GM23248 (cell line): Measurements from ENCODE around the gene SKOR2. TPM values are rescaled to one million over a fixed set of nuclear protein-coding genes. Genes with fewer than 3 reads are reported as not detected.

Experiments used
- DNase-seq: peaks from one replicate; pipeline ENCODE4 v3.0.0-alpha.2; 2015
- H2AFZ ChIP-seq: fragments of 200-600 bp; sonication (generic); 2 replicates; pipeline ENCODE4 v1.6.1; 2016; ENCODE audit warnings: antibody characterized with exemption
- H3F3A ChIP-seq: fragments of 200-600 bp; sonication (generic); 2 replicates; pipeline ENCODE4 v1.6.1; 2016; ENCODE audit warnings: mild to moderate bottlenecking, antibody characterized with exemption, mixed run types; ENCODE audit not compliant: insufficient read depth
- H3K27ac ChIP-seq: fragments of 200-600 bp; sonication (generic); 2 replicates; pipeline ENCODE4 v1.5.1; 2016; ENCODE audit warnings: mild to moderate bottlenecking
- H3K27me3 ChIP-seq: fragments of 200-600 bp; sonication (generic); replicated peaks from 2 replicates; pipeline ENCODE4 v1.6.1; 2016; ENCODE audit warnings: mild to moderate bottlenecking; ENCODE audit not compliant: insufficient read depth
- H3K36me3 ChIP-seq: fragments of 200-600 bp; sonication (generic); 2 replicates; pipeline ENCODE4 v1.6.1; 2016; ENCODE audit warnings: low read depth, mild to moderate bottlenecking
- H3K4me1 ChIP-seq: fragments of 200-600 bp; sonication (generic); 2 replicates; pipeline ENCODE4 v1.6.1; 2016; ENCODE audit warnings: mild to moderate bottlenecking; ENCODE audit not compliant: insufficient read depth
- H3K4me2 ChIP-seq: fragments of 200-600 bp; sonication (generic); one replicate; pipeline ENCODE4 v1.6.1; 2016; ENCODE audit warnings: mild to moderate bottlenecking; ENCODE audit not compliant: unreplicated experiment
- H3K4me3 ChIP-seq: fragments of 200-600 bp; sonication (generic); 2 replicates; pipeline ENCODE4 v1.5.1; 2016; ENCODE audit warnings: mild to moderate bottlenecking
- H3K79me2 ChIP-seq: fragments of 200-600 bp; sonication (generic); 2 replicates; pipeline ENCODE4 v1.6.1; 2016; ENCODE audit warnings: mild to moderate bottlenecking; ENCODE audit not compliant: insufficient read depth
- H3K9ac ChIP-seq: fragments of 200-600 bp; sonication (generic); 2 replicates; pipeline ENCODE4 v1.6.1; 2016; ENCODE audit warnings: mild to moderate bottlenecking
- H3K9me2 ChIP-seq: fragments of 200-600 bp; sonication (generic); 2 replicates; pipeline ENCODE4 v1.6.1; 2016; ENCODE audit warnings: mixed run types, mild to moderate bottlenecking, moderate library complexity; ENCODE audit not compliant: insufficient read depth
- H3K9me3 ChIP-seq: fragments of 200-600 bp; sonication (generic); one replicate; pipeline ENCODE4 v1.6.1; 2017; ENCODE audit warnings: low read depth
- H4K20me1 ChIP-seq: fragments of 200-600 bp; sonication (generic); 2 replicates; pipeline ENCODE4 v1.6.0; 2016; ENCODE audit not compliant: insufficient read depth
- EZH2 ChIP-seq: fragments of 200-600 bp; sonication (generic); IDR thresholded peaks from 2 replicates; pipeline ENCODE4 v1.6.1; 2018; ENCODE audit warnings: antibody characterized with exemption, mild to moderate bottlenecking; ENCODE audit not compliant: insufficient read depth, poor library complexity, severe bottlenecking
- EZH2phosphoT487 ChIP-seq: fragments of 200-600 bp; sonication (generic); IDR thresholded peaks from 2 replicates; pipeline ENCODE4 v1.6.1; 2018; ENCODE audit warnings: antibody characterized with exemption, moderate library complexity, mild to moderate bottlenecking, low read depth; ENCODE audit not compliant: insufficient read depth
- WGBS, 2 experiments: methylation state at CpG; one replicate each; pipeline ENCODE4 v1.1.6; 2015 to 2017; ENCODE audit warnings: low lambda C conversion rate in 2 of 2, low coverage in 1 of 2; ENCODE audit errors: missing lambda C conversion rate in 2 of 2; 5-methylcytosine and 5-hydroxymethylcytosine counted together
- in situ Hi-C: fragments of 300-500 bp; cut with MboI; formaldehyde crosslinking; loops from 2 replicates; pipeline ENCODE4 v1.15.0; 2020
- polyA plus RNA-seq: library from polyadenylated mRNA; unstranded; fragments of >200 nt; fragmentation: Nextera tagmentation; extraction: Ambion mirVana; gene quantifications from 2 replicates; pipeline ENCODE4 v1.2.1, GENCODE V29; 2016
- total RNA-seq: library from RNA; depleted of rRNA; stranded (reverse); fragments of >200 nt; shearing (Covaris generic); gene quantifications from 2 replicates; pipeline ENCODE4 v1.2.3, GENCODE V29; 2014

SKOR2 gene
- total and polyA plus RNA-seq, 2 experiments from 2014 or later = not detected

GRCh38 chr18:47260924-47261701 lies 9.7 kb upstream of the SKOR2 start:
- Histone ChIP-seq H3K9me3 (no peaks in the 10 kb centered on the region), H3K36me3 (no peaks in the 10 kb centered on the region), H3K27me3 (peaks cover 51% of the 10 kb centered on the region), H3K4me2 (no peak overlapping the region), H3K27ac (no peak overlapping the region), H3K4me3 (no peak overlapping the region), H4K20me1 (no peaks in the 10 kb centered on the region), H3K79me2 (no peaks in the 10 kb centered on the region), H2AFZ (no peak overlapping the region), H3F3A (peaks cover 7% of the 10 kb centered on the region; the same call in 1 of the 2 replicates), H3K9me2 (no peaks in the 10 kb centered on the region), H3K4me1 (no peaks in the 10 kb centered on the region; the same call in 1 of the 2 replicates), H3K9ac (no peak overlapping the region)
- 15 to 16% methylated on average over 45 to 50 of the region's 64 CpGs for WGBS, 2 experiments
- DNase-seq = no peak
- in situ Hi-C loops = no loop called here
- TF ChIP-seq EZH2 = no peak
- no peak for TF ChIP-seq EZH2phosphoT487

GRCh38 chr18:47260120-47260923 lies 8.9 kb upstream of the SKOR2 start:
- Histone ChIP-seq H3F3A (peaks cover 6% of the 10 kb centered on the region; the same call in 1 of the 2 replicates), H3K36me3 (no peaks in the 10 kb centered on the region), H4K20me1 (no peaks in the 10 kb centered on the region), H3K4me3 (no peak overlapping the region), H3K9me2 (no peaks in the 10 kb centered on the region), H3K4me2 (no peak overlapping the region), H3K4me1 (no peaks in the 10 kb centered on the region; the same call in 1 of the 2 replicates), H2AFZ (no peak overlapping the region), H3K27me3 (peaks cover 51% of the 10 kb centered on the region), H3K9ac (no peak overlapping the region), H3K9me3 (no peaks in the 10 kb centered on the region), H3K27ac (no peak overlapping the region), H3K79me2 (no peaks in the 10 kb centered on the region)
- DNase-seq = peak; percentile 61
- in situ Hi-C loops = no loop called here
- WGBS, 2 experiments = 5 to 7% methylated on average over 37 to 38 of the region's 38 CpGs
- TF ChIP-seq EZH2phosphoT487 (no peak), EZH2 (peak; percentile 53)

- Histone ChIP-seq H3K4me3 (no peak overlapping the region), H3K79me2 (no peaks in the 10 kb centered on the region), H3K9me3 (no peaks in the 10 kb centered on the region), H3K36me3 (no peaks in the 10 kb centered on the region), H2AFZ (no peak overlapping the region), H4K20me1 (no peaks in the 10 kb centered on the region), H3K27me3 (peaks cover 49% of the 10 kb centered on the region), H3K9ac (no peak overlapping the region), H3F3A (no peaks in the 10 kb centered on the region), H3K4me2 (no peak overlapping the region), H3K27ac (no peak overlapping the region), H3K9me2 (no peaks in the 10 kb centered on the region), H3K4me1 (no peaks in the 10 kb centered on the region)
- peak; percentile 54 for DNase-seq
- WGBS, 2 experiments = 5 to 7% methylated on average over 31 of the region's 31 CpGs
- TF ChIP-seq EZH2 = peak; percentile 46
- TF ChIP-seq EZH2phosphoT487 = no peak
- in situ Hi-C loops = no loop called here
Observed at GRCh38 chr18:47254341-47254939, 3.0 kb upstream of the SKOR2 start.

- 2 to 4% methylated on average over 11 of the region's 11 CpGs for WGBS, 2 experiments
- in situ Hi-C loops = no loop called here
- no peaks in the 10 kb centered on the region for H3K9me3 ChIP-seq
- H3K9ac ChIP-seq = no peak overlapping the region
- no peaks in the 10 kb centered on the region for H3K79me2 ChIP-seq
- H3K4me3 ChIP-seq = no peak overlapping the region
- DNase-seq = no peak
- no peak overlapping the region for H2AFZ ChIP-seq
- no peaks in the 10 kb centered on the region for H3K36me3 ChIP-seq
- no peak overlapping the region for H3K27ac ChIP-seq
- no peak for TF ChIP-seq EZH2phosphoT487
- no peak for TF ChIP-seq EZH2
- H3K4me1 ChIP-seq = no peaks in the 10 kb centered on the region
- H3F3A ChIP-seq = no peaks in the 10 kb centered on the region
- no peak overlapping the region for H3K4me2 ChIP-seq
- H4K20me1 ChIP-seq = no peaks in the 10 kb centered on the region
- no peaks in the 10 kb centered on the region for H3K9me2 ChIP-seq
- H3K27me3 ChIP-seq = peaks cover 60% of the 10 kb centered on the region
Observed at GRCh38 chr18:47253101-47253654, 1.7 kb upstream of the SKOR2 start.
